Cardiac fibroblast (primary cell): ENCODE data around the gene CHSY1.
A peak's percentile ranks its signal among the peaks of the same experiment; 100 is the strongest.

Experiments
- DNase-seq, 2 donors: peaks; one replicate each; pipeline versions ENCODE4 v3.0.0 to v3.0.0-alpha.2; 2010; ENCODE audit warnings: low read depth in 2 of 2
- H3K4me3 ChIP-seq, 2 donors: replicated peaks in 1 of 2; 1 replicate in 1 of 2; 2 replicates in 1 of 2; pipeline ENCODE4 v1.5.1; 2011; ENCODE audit warnings: low read depth in 2 of 2, low read length in 2 of 2, mild to moderate bottlenecking in 2 of 2, moderate library complexity in 1 of 2
- CTCF ChIP-seq: IDR thresholded peaks from one replicate; pipeline ENCODE4 v1.5.1; 2011; ENCODE audit warnings: low read depth, mild to moderate bottlenecking, low read length, inconsistent platforms

Gene CHSY1

DNA sequence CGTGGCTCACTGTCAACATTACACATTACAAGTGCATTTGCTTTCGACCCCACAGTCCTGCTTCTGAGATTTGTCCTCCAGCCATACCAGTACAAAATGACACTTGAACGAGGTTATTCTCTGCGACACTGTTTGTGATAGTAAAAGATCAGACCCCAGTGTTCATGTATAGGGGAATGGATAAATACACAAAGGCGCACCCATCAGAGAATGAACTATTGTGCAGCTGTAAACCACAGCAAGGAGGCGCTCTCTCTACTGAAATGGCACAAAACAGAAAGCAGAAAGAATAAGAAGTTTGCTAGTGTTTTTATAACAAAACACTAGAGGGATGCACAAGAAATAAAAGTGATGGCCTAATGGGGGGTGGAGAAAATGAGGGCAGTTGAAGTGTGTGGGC is 4.9 kb upstream of the CHSY1 start:
- DNase-seq: no peak
- peak; percentile 38 for TF ChIP-seq CTCF

GRCh38 chr15:101255615-101256241 is 3.9 kb upstream of the CHSY1 start:
- no peak for TF ChIP-seq CTCF
- DNase-seq: peak; percentile 80 to 91
- no peak overlapping the region for H3K4me3 ChIP-seq

More for the DNA sequence above, 4.9 kb upstream of the CHSY1 start:
- H3K4me3 ChIP-seq: no peak overlapping the region

DNA sequence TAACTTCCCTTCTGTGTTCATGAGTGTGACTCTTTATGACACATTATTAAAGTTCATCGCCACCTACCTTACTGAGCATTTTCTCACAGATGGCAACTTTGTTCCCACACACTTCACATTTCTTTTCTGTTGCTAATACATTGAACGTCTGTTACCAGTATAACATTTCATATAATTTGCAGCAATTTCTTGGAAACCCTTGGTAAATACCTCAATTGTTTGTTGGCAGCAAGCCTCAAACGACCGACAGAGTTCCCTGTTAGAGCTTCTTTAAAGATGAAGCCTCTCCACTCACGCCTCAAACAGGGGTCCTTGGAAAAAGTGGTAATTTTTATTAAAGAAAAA is 3.2 kb upstream of the CHSY1 start:
- no peak for TF ChIP-seq CTCF
- DNase-seq: peak in 1 of 2 donors; percentile 51
- no peak overlapping the region for H3K4me3 ChIP-seq

GRCh38 chr15:101254157-101255050 is 2.6 kb upstream of the CHSY1 start:
- no peak for DNase-seq
- no peak for TF ChIP-seq CTCF
- H3K4me3 ChIP-seq: no peak overlapping the region

DNA sequence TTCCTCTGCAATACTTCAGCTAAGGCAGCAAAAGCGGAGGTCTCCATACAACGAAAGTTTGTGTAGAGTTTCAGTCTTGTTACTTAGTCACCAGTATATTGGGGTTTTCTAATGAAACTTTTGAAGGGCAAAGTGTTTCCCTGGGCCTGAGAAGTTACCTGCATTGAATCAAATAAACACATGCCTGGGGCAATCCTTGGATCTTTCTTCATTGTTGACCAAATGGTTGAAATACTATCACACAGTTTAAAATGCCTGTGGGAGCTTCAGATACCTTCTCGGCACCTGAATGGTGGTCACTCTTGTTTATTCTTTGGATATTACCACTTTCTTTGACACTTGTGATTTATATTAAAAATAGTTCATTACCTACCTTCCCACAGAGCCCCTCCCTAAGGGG is 988 bp upstream of the CHSY1 start:
- H3K4me3 ChIP-seq: peak overlapping the region; percentile 57 to 79
- TF ChIP-seq CTCF: no peak
- no peak for DNase-seq

DNA sequence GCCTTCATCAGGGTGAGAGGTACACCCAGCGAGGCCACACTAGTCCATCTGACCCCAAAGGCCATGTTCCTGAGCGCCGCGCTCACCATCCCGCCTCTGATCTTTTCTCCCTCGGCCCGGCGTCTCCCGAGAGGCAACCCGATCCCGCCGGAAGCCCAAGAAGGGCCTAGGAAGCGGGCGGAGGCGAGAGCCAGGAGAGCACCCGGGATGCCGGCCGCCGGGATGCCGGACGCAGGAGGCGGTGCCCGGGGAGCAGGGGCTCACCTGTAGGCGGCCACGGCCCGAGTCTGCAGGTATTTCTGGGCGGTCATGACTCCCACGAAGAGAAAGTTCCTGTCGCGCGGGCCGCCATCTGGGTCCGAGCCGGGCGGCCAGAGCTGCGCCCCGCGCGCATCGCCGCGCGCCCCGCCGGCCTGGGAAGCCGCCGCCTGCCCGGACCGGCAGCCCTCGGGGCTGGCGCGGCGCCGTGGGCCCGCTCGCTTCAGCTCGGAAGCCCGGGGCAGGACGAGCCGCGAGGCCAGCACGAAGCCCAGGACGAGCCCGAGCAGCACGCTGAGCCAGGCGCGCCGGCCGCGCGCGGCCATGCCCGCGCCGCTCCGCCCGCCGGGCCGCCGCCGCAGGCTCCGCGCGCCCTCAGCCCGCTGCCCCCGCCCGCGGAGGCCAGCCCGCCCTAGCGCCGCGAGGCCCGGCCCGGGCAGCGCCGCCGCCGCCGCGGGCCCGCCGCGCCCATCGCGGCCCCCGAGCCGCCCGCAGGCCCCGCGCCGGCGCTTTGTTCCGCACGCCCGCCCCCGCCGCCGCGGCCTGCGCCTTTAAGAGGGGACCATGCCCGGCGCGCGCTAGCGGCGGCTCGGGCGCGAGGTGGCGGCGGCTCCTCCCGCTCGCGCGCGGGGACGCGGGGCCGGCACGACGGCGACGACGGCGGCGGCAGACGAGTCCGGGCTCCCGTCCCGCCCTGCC is 697 bp downstream of the CHSY1 start:
- no peak for TF ChIP-seq CTCF
- peak in 1 of 2 donors; percentile 38 for DNase-seq
- peak overlapping the region; percentile 79 to 81 for H3K4me3 ChIP-seq
